Endothelial cell of umbilical vein (primary cell): ENCODE results near the gene TECPR2. TPM values are rescaled to one million over a fixed set of nuclear protein-coding genes. Genes with fewer than 3 reads are reported as not detected.

ENCODE experiments used
- BruUV-seq: library from RNA; stranded (reverse); fragments of 400-500 nt; replicated peaks from 2 replicates; lab custom pipeline; 2021; lab: Mats Ljungman, UMichigan
- CTCF ChIA-PET: fragments of 300-600, 350-600 bp; sonication (Branson Sonifier 250); formaldehyde crosslinking; loops from one replicate; lab custom pipeline; 2021; ENCODE audit warnings: antibody characterized with exemption, inconsistent platforms; lab: Charles Lee
- POLR2A ChIA-PET: fragments of 300-600, 350-600 bp; sonication (Branson Sonifier 250); formaldehyde crosslinking; loops from one replicate; lab custom pipeline; 2021; ENCODE audit warnings: antibody characterized with exemption, inconsistent platforms; lab: Charles Lee
- DNase-seq: peaks from one replicate; pipeline ENCODE4 v3.0.0-alpha.2; 2011; ENCODE audit warnings: low read depth, low spot score
- FAIRE-seq: peaks from 2 replicates; lab custom pipeline; 2011; peaks lifted over from hg19 to GRCh38; lab: Jason Lieb, UNC
- H2AFZ ChIP-seq: 2 replicates; pipeline ENCODE4 v1.6.0; 2012; ENCODE audit warnings: low read depth, low read length, control low read depth, inconsistent platforms
- H3K27ac ChIP-seq: 2 replicates; pipeline ENCODE4 v1.5.1; 2011; ENCODE audit warnings: low read depth, mild to moderate bottlenecking, control low read depth, low read length, moderate library complexity; ENCODE audit not compliant: insufficient read depth
- H3K27me3 ChIP-seq, 2 experiments: 2 replicates each; pipeline versions ENCODE4 v1.6.0 to v1.6.1; 2011; ENCODE audit warnings: low read length in 2 of 2, mixed read lengths in 1 of 2; ENCODE audit not compliant: control insufficient read depth in 2 of 2, insufficient read depth in 2 of 2
- H3K36me3 ChIP-seq, 2 experiments: 2 replicates in 1 of 2; 3 replicates in 1 of 2; pipeline ENCODE4 v1.5.1; 2011; ENCODE audit warnings: low read length in 2 of 2, mild to moderate bottlenecking in 1 of 2, moderate library complexity in 1 of 2; ENCODE audit not compliant: control insufficient read depth in 2 of 2, insufficient read depth in 2 of 2; ENCODE audit errors: extremely low read depth in 1 of 2
- H3K4me1 ChIP-seq: 3 replicates; pipeline ENCODE4 v1.5.1; 2011; ENCODE audit warnings: mild to moderate bottlenecking, low read length; ENCODE audit not compliant: control insufficient read depth, insufficient read depth; ENCODE audit errors: extremely low read depth
- H3K4me2 ChIP-seq: 2 replicates; pipeline ENCODE4 v1.6.1; 2011; ENCODE audit warnings: low read length, control low read depth, mixed read lengths; ENCODE audit not compliant: insufficient read depth
- H3K4me3 ChIP-seq, 3 experiments: fragments of 200-600 bp in 1 of 3; sonication (generic), shearing (Covaris generic) in 1 of 3; replicated peaks in 1 of 3; 2 replicates each; pipeline ENCODE4 v1.5.1; 2011 to 2016; ENCODE audit warnings: control low read depth in 3 of 3, low read length in 3 of 3, mild to moderate bottlenecking in 2 of 3, inconsistent platforms in 1 of 3, low read depth in 1 of 3, moderate library complexity in 1 of 3; ENCODE audit not compliant: insufficient read depth in 1 of 3
- H3K79me2 ChIP-seq: 2 replicates; pipeline ENCODE4 v1.6.0; 2012; ENCODE audit warnings: low read length, inconsistent platforms; ENCODE audit not compliant: control insufficient read depth, insufficient read depth
- H3K9ac ChIP-seq: replicated peaks from 2 replicates; pipeline ENCODE3; 2011; ENCODE audit warnings: low read length, control low read depth; ENCODE audit not compliant: insufficient read depth; ENCODE audit errors: extremely low read depth
- H3K9me1 ChIP-seq: replicated peaks from 3 replicates; pipeline ENCODE4 v1.6.0; 2011; ENCODE audit warnings: mild to moderate bottlenecking, low read length; ENCODE audit not compliant: control insufficient read depth, insufficient read depth; ENCODE audit errors: extremely low read depth
- H3K9me3 ChIP-seq: replicated peaks from 2 replicates; pipeline ENCODE4 v1.5.1; 2012; ENCODE audit warnings: low read length, inconsistent platforms; ENCODE audit not compliant: control insufficient read depth, insufficient read depth
- H4K20me1 ChIP-seq: replicated peaks from 2 replicates; pipeline ENCODE3; 2011; ENCODE audit warnings: mild to moderate bottlenecking, low read length; ENCODE audit not compliant: control insufficient read depth, insufficient read depth; ENCODE audit errors: extremely low read depth
- CTCF ChIP-seq, 2 donors: IDR thresholded peaks; 1 replicate in 1 of 2; 2 replicates in 1 of 2; pipeline ENCODE4 v1.5.1; 2011; ENCODE audit warnings: low read length in 2 of 2, mild to moderate bottlenecking in 2 of 2, moderate library complexity in 2 of 2, control low read depth in 1 of 2, inconsistent platforms in 1 of 2, low read depth in 1 of 2; ENCODE audit not compliant: insufficient read depth in 1 of 2; ENCODE audit errors: extremely low read depth in 1 of 2
- EZH2 ChIP-seq: IDR thresholded peaks from 2 replicates; pipeline ENCODE4 v1.6.1; 2012; ENCODE audit warnings: borderline replicate concordance, low read depth, mild to moderate bottlenecking, moderate library complexity, low read length, inconsistent platforms; ENCODE audit not compliant: severe bottlenecking
- FOS ChIP-seq: IDR thresholded peaks from 2 replicates; pipeline ENCODE4 v1.6.1; 2011; ENCODE audit warnings: mild to moderate bottlenecking, low read length, moderate library complexity, borderline replicate concordance; ENCODE audit not compliant: insufficient read depth
- GATA2 ChIP-seq: IDR thresholded peaks from 2 replicates; pipeline ENCODE4 v1.7.0; 2011; ENCODE audit warnings: low read depth, mild to moderate bottlenecking, moderate library complexity, mixed read lengths, low read length; ENCODE audit not compliant: insufficient read length, insufficient read depth
- JUN ChIP-seq: IDR thresholded peaks from 2 replicates; pipeline ENCODE4 v1.6.1; 2011; ENCODE audit warnings: borderline replicate concordance, low read depth; ENCODE audit not compliant: insufficient read length, insufficient read depth
- MAX ChIP-seq: IDR thresholded peaks from 2 replicates; pipeline ENCODE4 v1.6.1; 2011; ENCODE audit not compliant: insufficient read depth, insufficient read length
- MYC ChIP-seq: IDR thresholded peaks from one replicate; pipeline ENCODE4 v1.6.1; 2011; ENCODE audit warnings: mild to moderate bottlenecking, low read depth, low read length
- POLR2A ChIP-seq: IDR thresholded peaks from 2 replicates; pipeline ENCODE4 v1.6.1; 2012; ENCODE audit warnings: low read depth, mild to moderate bottlenecking, control low read depth, low read length
- POLR2AphosphoS5 ChIP-seq: IDR thresholded peaks from 2 replicates; pipeline ENCODE4 v1.6.1; 2012; ENCODE audit warnings: low read depth, mild to moderate bottlenecking, control low read depth, low read length, moderate library complexity; ENCODE audit not compliant: insufficient read depth
- dilution Hi-C: fragments of 300-500 bp; cut with MboI; formaldehyde crosslinking; loops from one replicate; pipeline ENCODE4 v1.15.0; 2019; ENCODE audit warnings: low sequenced_read_pairs; ENCODE audit not compliant: extremely low pct_ligation_motif_present
- intact Hi-C: fragments of 100-400 bp; cut with micrococcal nuclease; formaldehyde crosslinking; loops from one replicate; pipeline ENCODE4 v1.10.0; 2022
- polyA plus RNA-seq, 4 experiments: library from polyadenylated mRNA; depleted of rRNA in 3 of 4; stranded (reverse) in 3 of 4; unstranded in 1 of 4; fragments of >200 nt; gene quantifications; 2 replicates each; pipeline versions ENCODE4 v1.2.1 to v1.2.3, GENCODE V29; 2011 to 2012; ENCODE audit warnings: missing spikeins in 1 of 4
- total RNA-seq: library from RNA; stranded (reverse); gene quantifications from 2 replicates; pipeline ENCODE4 v1.2.3, GENCODE V29; 2021

Gene TECPR2
- total and polyA plus RNA-seq, 2 donors (not counting 3 experiments of a cell fraction or from before 2014, with no cell fraction given) = 8.9 to 21.5 TPM

GRCh38 chr14:102338724-102339123, 24.0 kb upstream of the TECPR2 start:
- peaks cover 3 to 22% of the 10 kb centered on the region in 2 experiments for H3K36me3 ChIP-seq
- no peaks in the 10 kb centered on the region for H3K9me1 ChIP-seq
- POLR2A ChIA-PET = no interaction called here
- H3K9me3 ChIP-seq = no peaks in the 10 kb centered on the region
- DNase-seq (no peak), FAIRE-seq (no peak)
- H2AFZ ChIP-seq = no peak overlapping the region
- no peaks in the 10 kb centered on the region for H3K27me3 ChIP-seq
- CTCF ChIA-PET = no interaction called here
- H3K4me1 ChIP-seq = no peaks in the 10 kb centered on the region
- BruUV-seq = no TSS peak
- H3K4me2 ChIP-seq = no peak overlapping the region
- dilution Hi-C loops = no loop called here
- no peak overlapping the region for H3K4me3 ChIP-seq
- H4K20me1 ChIP-seq = no peaks in the 10 kb centered on the region
- H3K9ac ChIP-seq = no peak overlapping the region
- intact Hi-C loops = no loop called here
- no peak overlapping the region for H3K27ac ChIP-seq
- TF ChIP-seq MAX (no peak), MYC (no peak), POLR2A (no peak), POLR2AphosphoS5 (no peak), GATA2 (no peak), JUN (no peak), EZH2 (no peak), FOS (no peak), CTCF (IDR thresholded peaks at IDR 0.05; ENCODE audit: extremely low read depth in 1 of 2, insufficient read depth in 1 of 2, low read depth in 1 of 2, low read length in 2 of 2) (no peak)
- H3K79me2 ChIP-seq = no peaks in the 10 kb centered on the region
